H1 (cell line): ENCODE data around the gene CARD14. TPM values are rescaled to one million over a fixed set of nuclear protein-coding genes. Genes with fewer than 3 reads are reported as not detected.
A peak's percentile ranks its signal among the peaks of the same experiment; 100 is the strongest.

Experiments used
- CTCF ChIA-PET: fragments of 300-600 bp; sonication (Branson Sonifier 250); formaldehyde crosslinking; loops from one replicate; lab custom pipeline; 2021; ENCODE audit not compliant: partially characterized antibody; lab: Charles Lee
- POLR2A ChIA-PET: fragments of 300-600 bp; sonication (Branson Sonifier 250); formaldehyde crosslinking; loops from one replicate; lab custom pipeline; 2021; ENCODE audit warnings: inconsistent platforms; ENCODE audit not compliant: partially characterized antibody; lab: Charles Lee
- DNase-seq, 2 experiments: peaks; one replicate each; pipeline versions ENCODE4 v3.0.0 to v3.0.0-alpha.2; 2010 to 2022; ENCODE audit warnings: low spot score in 2 of 2, low read depth in 1 of 2, mixed read lengths in 1 of 2
- FAIRE-seq: peaks from 2 replicates; lab custom pipeline; 2011; peaks lifted over from hg19 to GRCh38; lab: Jason Lieb, UNC
- H2AFZ ChIP-seq: 2 replicates; pipeline ENCODE4 v1.8.1; 2012; ENCODE audit warnings: low read length, inconsistent platforms
- H2AK5ac ChIP-seq: 2 replicates; pipeline ENCODE4 v1.6.1; 2013; ENCODE audit warnings: low read depth, low read length
- H2BK120ac ChIP-seq: replicated peaks from 2 replicates; pipeline ENCODE3; 2013; ENCODE audit warnings: low read depth, low read length, inconsistent platforms
- H2BK12ac ChIP-seq: 2 replicates; pipeline ENCODE4 v1.6.1; 2013; ENCODE audit warnings: low read depth, low read length
- H2BK15ac ChIP-seq: 2 replicates; pipeline ENCODE4 v1.6.1; 2013; ENCODE audit warnings: low read length
- H2BK20ac ChIP-seq: 2 replicates; pipeline ENCODE4 v1.6.1; 2013; ENCODE audit warnings: low read length
- H2BK5ac ChIP-seq: 2 replicates; pipeline ENCODE4 v1.6.1; 2013; ENCODE audit warnings: low read depth, low read length
- H3K14ac ChIP-seq: 2 replicates; pipeline ENCODE4 v1.6.1; 2013; ENCODE audit warnings: inconsistent platforms; ENCODE audit not compliant: insufficient read length
- H3K18ac ChIP-seq: 2 replicates; pipeline ENCODE4 v1.6.1; 2013; ENCODE audit warnings: low read length; ENCODE audit errors: extremely low read depth
- H3K23ac ChIP-seq: 2 replicates; pipeline ENCODE4 v1.6.1; 2013; ENCODE audit warnings: inconsistent platforms; ENCODE audit not compliant: insufficient read length
- H3K23me2 ChIP-seq: 2 replicates; pipeline ENCODE4 v1.6.1; 2013; ENCODE audit warnings: low read depth, low read length
- H3K27ac ChIP-seq: 2 replicates; pipeline ENCODE4 v1.6.1; 2011; ENCODE audit warnings: low read depth, low read length, inconsistent platforms
- H3K27me3 ChIP-seq, 4 experiments: replicated peaks in 1 of 4; 1 replicate in 1 of 4; 2 replicates in 3 of 4; pipeline versions ENCODE4 v1.6.1 to v1.8.1; 2011 to 2013; ENCODE audit warnings: low read length in 3 of 4, mild to moderate bottlenecking in 3 of 4, inconsistent platforms in 2 of 4, mixed read lengths in 2 of 4, moderate library complexity in 1 of 4; ENCODE audit not compliant: control insufficient read depth in 3 of 4, insufficient read depth in 3 of 4; ENCODE audit errors: extremely low read depth in 1 of 4
- H3K36me3 ChIP-seq, 4 experiments: 2 replicates each; pipeline versions ENCODE4 v1.6.1 to v1.8.1; 2011 to 2013; ENCODE audit warnings: mild to moderate bottlenecking in 4 of 4, low read length in 3 of 4, moderate library complexity in 2 of 4, control low read depth in 1 of 4, inconsistent platforms in 1 of 4; ENCODE audit not compliant: insufficient read depth in 4 of 4, control insufficient read depth in 2 of 4
- H3K4ac ChIP-seq: replicated peaks from 2 replicates; pipeline ENCODE3; 2013; ENCODE audit warnings: low read length, low read depth, mixed read lengths, inconsistent platforms; ENCODE audit not compliant: insufficient read length
- H3K4me1 ChIP-seq, 4 experiments: replicated peaks in 1 of 4; 1 replicate in 1 of 4; 2 replicates in 3 of 4; pipeline versions ENCODE4 v1.6.1 to v1.8.1; 2011 to 2013; ENCODE audit warnings: low read length in 3 of 4, inconsistent platforms in 2 of 4, mixed read lengths in 1 of 4; ENCODE audit not compliant: insufficient read depth in 4 of 4, control insufficient read depth in 3 of 4
- H3K4me2 ChIP-seq, 2 experiments: 2 replicates each; pipeline versions ENCODE4 v1.6.1 to v1.8.1; 2011 to 2013; ENCODE audit warnings: low read depth in 2 of 2, low read length in 2 of 2, control low read depth in 1 of 2, inconsistent platforms in 1 of 2, mild to moderate bottlenecking in 1 of 2; ENCODE audit not compliant: insufficient read depth in 1 of 2
- H3K4me3 ChIP-seq, 4 experiments: fragments of 200-600, 300-600 bp in 1 of 4; sonication (generic), shearing (Covaris generic), sonication (Bioruptor Twin) in 1 of 4; 2 replicates each; pipeline versions ENCODE4 v1.5.1 to v1.8.1; 2011 to 2016; ENCODE audit warnings: low read length in 4 of 4, low read depth in 3 of 4, control low read depth in 2 of 4, inconsistent platforms in 2 of 4, mild to moderate bottlenecking in 2 of 4, mixed read lengths in 1 of 4, moderate library complexity in 1 of 4; ENCODE audit not compliant: insufficient read depth in 2 of 4; ENCODE audit errors: extremely low read depth in 1 of 4
- H3K56ac ChIP-seq: replicated peaks from 2 replicates; pipeline ENCODE3; 2013; ENCODE audit warnings: low read depth, mild to moderate bottlenecking, mixed read lengths, low read length, inconsistent platforms; ENCODE audit not compliant: insufficient read length
- H3K79me1 ChIP-seq: 2 replicates; pipeline ENCODE4 v1.6.1; 2013; ENCODE audit warnings: low read depth, low read length, control low read depth
- H3K79me2 ChIP-seq, 2 experiments: 2 replicates each; pipeline versions ENCODE4 v1.6.1 to v1.8.1; 2012 to 2013; ENCODE audit warnings: low read length in 2 of 2, mild to moderate bottlenecking in 2 of 2, inconsistent platforms in 1 of 2; ENCODE audit not compliant: insufficient read depth in 2 of 2, control insufficient read depth in 1 of 2
- H3K9ac ChIP-seq, 4 experiments: replicated peaks in 1 of 4; 1 replicate in 1 of 4; 2 replicates in 3 of 4; pipeline versions ENCODE4 v1.6.1 to v1.8.1; 2011 to 2013; ENCODE audit warnings: low read depth in 3 of 4, low read length in 3 of 4, control low read depth in 2 of 4, mild to moderate bottlenecking in 2 of 4, moderate library complexity in 2 of 4, inconsistent platforms in 1 of 4; ENCODE audit errors: extremely low read depth in 1 of 4
- H3K9me3 ChIP-seq, 2 experiments: 2 replicates each; pipeline versions ENCODE4 v1.6.1 to v1.8.1; 2012 to 2013; ENCODE audit warnings: mild to moderate bottlenecking in 2 of 2, moderate library complexity in 2 of 2, control low read depth in 1 of 2, inconsistent platforms in 1 of 2, low read depth in 1 of 2, low read length in 1 of 2, mixed read lengths in 1 of 2; ENCODE audit not compliant: insufficient read depth in 2 of 2
- H4K20me1 ChIP-seq, 2 experiments: replicated peaks in 1 of 2; 2 replicates each; pipeline versions ENCODE3 to v1.8.1; 2011 to 2013; ENCODE audit warnings: inconsistent platforms in 2 of 2, low read length in 2 of 2, mild to moderate bottlenecking in 1 of 2; ENCODE audit not compliant: insufficient read depth in 2 of 2, control insufficient read depth in 1 of 2
- H4K5ac ChIP-seq: 2 replicates; pipeline ENCODE4 v1.6.1; 2013; ENCODE audit warnings: low read length, low read depth, mixed read lengths, inconsistent platforms; ENCODE audit not compliant: insufficient read length
- H4K8ac ChIP-seq: 2 replicates; pipeline ENCODE4 v1.8.0; 2013; ENCODE audit warnings: mild to moderate bottlenecking, moderate library complexity, low read length, inconsistent platforms; ENCODE audit not compliant: insufficient read depth; ENCODE audit errors: extremely low read depth
- H4K91ac ChIP-seq: replicated peaks from 2 replicates; pipeline ENCODE3; 2013; ENCODE audit warnings: low read length, mixed read lengths, inconsistent platforms; ENCODE audit not compliant: insufficient read length
- CREB1 ChIP-seq: IDR thresholded peaks from 2 replicates; pipeline ENCODE4 v1.6.1; 2012; ENCODE audit warnings: inconsistent platforms
- POU5F1 ChIP-seq: IDR thresholded peaks from 2 replicates; pipeline ENCODE4 v1.6.1; 2011; ENCODE audit warnings: low read depth, mild to moderate bottlenecking, low read length, moderate library complexity
- SAP30 ChIP-seq: fragments of 300-600 bp; sonication (generic); IDR thresholded peaks from 2 replicates; pipeline ENCODE4 v1.7.1; 2012; ENCODE audit warnings: low read length, moderate library complexity, mild to moderate bottlenecking, inconsistent platforms; ENCODE audit not compliant: insufficient read depth, insufficient replicate concordance
- ZNF274 ChIP-seq: IDR thresholded peaks from 2 replicates; pipeline ENCODE4 v1.7.0; 2012; ENCODE audit warnings: low read length, borderline replicate concordance; ENCODE audit errors: extremely low read depth
- WGBS, 2 experiments: shearing (Covaris generic) in 1 of 2; methylation state at CpG; one replicate each; pipeline versions ENCODE4 v1.1.6 to v1.1.7; 2013 to 2015; ENCODE audit warnings: low lambda C conversion rate in 2 of 2, mixed read lengths in 2 of 2, inconsistent platforms in 1 of 2, low coverage in 1 of 2, missing lambda C conversion rate in 1 of 2; ENCODE audit not compliant: insufficient replicate concordance in 2 of 2, insufficient coverage in 1 of 2, insufficient read length in 1 of 2; ENCODE audit errors: extremely low coverage in 1 of 2, missing lambda C conversion rate in 1 of 2; 5-methylcytosine and 5-hydroxymethylcytosine counted together
- polyA plus RNA-seq, 7 experiments: library from polyadenylated mRNA; depleted of rRNA in 3 of 7; stranded (reverse) in 5 of 7; unstranded in 2 of 7; fragments of >200 nt in 5 of 7; fragments of 200-250 nt in 2 of 7; gene quantifications; 1 replicate in 5 of 7; 2 replicates in 1 of 7; 4 replicates in 1 of 7; pipeline versions ENCODE4 v1.2.1 to v1.2.3, GENCODE V29; 2011 to 2013; ENCODE audit warnings: missing spikeins in 2 of 7, mixed read lengths in 2 of 7
- total RNA-seq: library from RNA; stranded (reverse); fragmentation: NEBNext Ultra II Directional; extraction: Animal tissue kit (Norgen Biotek cat#: 25700); gene quantifications from 2 replicates; pipeline ENCODE4 v1.2.1, GENCODE V29; 2021

CARD14 gene
- total and polyA plus RNA-seq, 2 of the 8 experiments (the other 6 are each of a cell fraction or from before 2014, with no cell fraction given) = 0.08 TPM; not detected in 1

DNA sequence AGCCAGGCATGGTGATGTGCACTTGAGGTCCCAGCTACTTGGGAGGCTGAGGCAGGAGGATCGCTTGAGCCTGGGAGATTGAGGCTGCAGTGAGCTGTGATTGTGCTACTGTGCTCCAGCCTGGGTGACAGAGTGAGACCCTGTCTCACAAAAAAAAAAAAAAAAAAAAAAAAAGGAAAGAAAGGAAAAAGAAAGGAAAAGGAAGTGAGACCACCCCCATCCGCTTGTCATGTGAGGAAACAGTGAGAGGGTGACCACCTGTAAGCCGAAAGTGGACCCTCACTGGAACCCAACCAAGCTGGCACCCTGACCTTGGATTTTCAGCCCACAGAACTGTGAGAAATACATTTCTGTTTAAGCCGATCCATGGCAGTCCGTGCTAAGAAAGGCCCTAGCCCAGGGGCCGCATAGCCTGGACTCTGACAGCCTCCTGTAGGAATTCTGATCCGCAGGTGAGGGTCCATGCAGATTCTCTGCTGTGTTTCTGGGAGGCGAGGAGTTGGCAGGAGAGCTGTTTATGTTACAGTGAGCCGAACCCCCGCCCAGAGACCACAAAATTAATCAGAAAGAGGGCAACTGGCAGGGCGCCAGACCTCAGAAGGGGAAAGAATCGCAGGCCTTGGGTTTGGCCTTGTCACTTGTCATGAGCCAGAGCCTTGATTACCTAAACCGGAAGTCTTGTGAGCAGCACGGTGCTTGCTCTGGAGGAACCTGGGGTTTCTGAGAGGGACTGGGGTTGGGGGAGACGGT is 49.4 kb downstream of the CARD14 start:
- peaks cover 2 to 13% of the 10 kb centered on the region in 2 experiments for H4K20me1 ChIP-seq
- H3K4ac ChIP-seq = no peak overlapping the region
- H3K9me3 ChIP-seq = no peaks in the 10 kb centered on the region
- H2BK12ac ChIP-seq = no peak overlapping the region
- no peak overlapping the region for H3K18ac ChIP-seq
- H2AK5ac ChIP-seq = no peak overlapping the region
- no peaks in the 10 kb centered on the region; a peak in 1 of 7 replicates for H3K27me3 ChIP-seq
- H3K4me2 ChIP-seq = peak overlapping the region; percentile 70 to 100
- H3K56ac ChIP-seq = no peak overlapping the region
- no peak for TF ChIP-seq SAP30
- no peak for TF ChIP-seq CREB1
- TF ChIP-seq POU5F1 = no peak
- no peak for TF ChIP-seq ZNF274
- no peaks in the 10 kb centered on the region for H3K79me2 ChIP-seq
- no peak overlapping the region for H2BK120ac ChIP-seq
- H2BK5ac ChIP-seq = no peak overlapping the region
- no peak overlapping the region for H2AFZ ChIP-seq
- H3K23me2 ChIP-seq = peaks cover 8% of the 10 kb centered on the region; the same call in 1 of the 2 replicates
- no peak overlapping the region for H4K91ac ChIP-seq
- H2BK15ac ChIP-seq = no peak overlapping the region
- no peak overlapping the region for H4K5ac ChIP-seq
- H3K14ac ChIP-seq = no peak overlapping the region
- H3K23ac ChIP-seq = no peak overlapping the region
- H3K36me3 ChIP-seq = peaks cover 0 to 4% (median 0%) of the 10 kb centered on the region in 4 experiments; a peak in 2 of 8 replicates
- peaks cover 0 to 6% (median 5%) of the 10 kb centered on the region in 4 experiments; a peak in 5 of 7 replicates for H3K4me1 ChIP-seq
- ChIA-PET POLR2A (interaction anchor here (0.6 to 1.0 kb wide), 2 partner anchors 20 to 45 kb away, joined by 3 to 4 read pairs; no protein-coding TSS in a partner anchor), CTCF (interaction anchor here (0.6 to 2.5 kb wide), 5 partner anchors 10 to 143 kb away, joined by 3 to 7 read pairs (median 4); no protein-coding TSS in a partner anchor)
- no peak overlapping the region; the same call in 1 of the 2 replicates for H4K8ac ChIP-seq
- DNase-seq (no peak), FAIRE-seq (no peak)
- H3K9ac ChIP-seq = peak overlapping the region in 1 of 4 experiments; percentile 68; a peak in 1 of 7 replicates
- peak overlapping the region; percentile 64 to 97 (median 76) for H3K4me3 ChIP-seq
- no peak overlapping the region for H3K27ac ChIP-seq
- H3K79me1 ChIP-seq = peaks cover 8% of the 10 kb centered on the region
- no peak overlapping the region for H2BK20ac ChIP-seq
- 69% methylated on average over 13 of the region's 15 CpGs; no CpG with 5 or more reads in 1 of the 2 experiments for WGBS, 2 experiments
